Fibroblast of lung (primary cell): ENCODE measurements around the gene AQP9. TPM values are rescaled to one million over a fixed set of nuclear protein-coding genes. Genes with fewer than 3 reads are reported as not detected.
"Not testable (repeated sequence)": the region's sequence is repeated elsewhere in the genome, so short reads cannot be mapped to it uniquely, and the experiment has no call there.

Experiments
- DNase-seq, 2 donors: peaks; one replicate each; pipeline versions ENCODE4 v3.0.0 to v3.0.0-alpha.2; 2010; ENCODE audit warnings: low read depth in 2 of 2
- H2AFZ ChIP-seq: 2 replicates; pipeline ENCODE4 v1.5.1; 2012; ENCODE audit warnings: low read length, control low read depth, inconsistent platforms
- H3K27ac ChIP-seq: 2 replicates; pipeline ENCODE4 v1.5.1; 2011; ENCODE audit warnings: low read length, control low read depth; ENCODE audit not compliant: insufficient read depth
- H3K27me3 ChIP-seq: 2 replicates; pipeline ENCODE4 v1.5.1; 2011; ENCODE audit warnings: mild to moderate bottlenecking, low read length; ENCODE audit not compliant: control insufficient read depth, insufficient read depth
- H3K36me3 ChIP-seq: 2 replicates; pipeline ENCODE4 v1.5.1; 2011; ENCODE audit warnings: low read length; ENCODE audit not compliant: control insufficient read depth, insufficient read depth
- H3K4me1 ChIP-seq: 2 replicates; pipeline ENCODE4 v1.5.1; 2011; ENCODE audit warnings: low read length; ENCODE audit not compliant: control insufficient read depth, insufficient read depth; ENCODE audit errors: extremely low read depth
- H3K4me2 ChIP-seq: 2 replicates; pipeline ENCODE4 v1.5.1; 2011; ENCODE audit warnings: low read length, control low read depth; ENCODE audit not compliant: insufficient read depth; ENCODE audit errors: extremely low read depth
- H3K4me3 ChIP-seq, 4 experiments: fragments of 200-600 bp in 1 of 4; sonication (generic) in 1 of 4; replicated peaks in 1 of 4; 2 replicates each; pipeline ENCODE4 v1.5.1; 2011 to 2016; ENCODE audit warnings: low read length in 4 of 4, low read depth in 3 of 4, mild to moderate bottlenecking in 3 of 4, control low read depth in 2 of 4, inconsistent platforms in 1 of 4, mixed read lengths in 1 of 4; ENCODE audit not compliant: insufficient read depth in 1 of 4; ENCODE audit errors: control extremely low read depth in 1 of 4
- H3K79me2 ChIP-seq: 2 replicates; pipeline ENCODE4 v1.5.1; 2012; ENCODE audit warnings: mild to moderate bottlenecking, low read length, inconsistent platforms; ENCODE audit not compliant: control insufficient read depth, insufficient read depth
- H3K9ac ChIP-seq: 2 replicates; pipeline ENCODE4 v1.5.1; 2011; ENCODE audit warnings: mild to moderate bottlenecking, low read length, control low read depth; ENCODE audit not compliant: insufficient read depth
- H3K9me3 ChIP-seq: 2 replicates; pipeline ENCODE4 v1.5.1; 2012; ENCODE audit warnings: low read depth, low read length; ENCODE audit not compliant: control insufficient read depth, insufficient read depth
- H4K20me1 ChIP-seq: 2 replicates; pipeline ENCODE4 v1.5.1; 2011; ENCODE audit warnings: low read length; ENCODE audit not compliant: control insufficient read depth, insufficient read depth; ENCODE audit errors: extremely low read depth
- EZH2 ChIP-seq: IDR thresholded peaks from 2 replicates; pipeline ENCODE4 v1.5.1; 2012; ENCODE audit warnings: low read length, control low read depth, mild to moderate bottlenecking; ENCODE audit errors: missing control alignments
- polyA plus RNA-seq, 2 donors: library from polyadenylated mRNA; depleted of rRNA in 1 of 2; stranded (reverse) in 1 of 2; unstranded in 1 of 2; fragments of >200 nt; gene quantifications; 2 replicates each; pipeline ENCODE4 v1.2.1, GENCODE V29; 2011 to 2012; ENCODE audit warnings: missing spikeins in 1 of 2
- total RNA-seq: library from RNA; depleted of rRNA; stranded (reverse); fragments of >200 nt; gene quantifications from 2 replicates; pipeline ENCODE4 v1.2.1, GENCODE V29; 2014
- TF ChIP-seq, protein P1 (sequence below), 2 donors: IDR thresholded peaks in 1 of 2; conservative IDR thresholded peaks in 1 of 2; 1 replicate in 1 of 2; 2 replicates in 1 of 2; pipeline ENCODE4 v1.5.1; 2011 to 2012; ENCODE audit warnings: low read length in 2 of 2, control low read depth in 1 of 2, inconsistent platforms in 1 of 2, low read depth in 1 of 2, mild to moderate bottlenecking in 1 of 2

AQP9 gene
- total and polyA plus RNA-seq, 2 donors (not counting 1 experiment from before 2014, with no cell fraction given) = not detected

DNA sequence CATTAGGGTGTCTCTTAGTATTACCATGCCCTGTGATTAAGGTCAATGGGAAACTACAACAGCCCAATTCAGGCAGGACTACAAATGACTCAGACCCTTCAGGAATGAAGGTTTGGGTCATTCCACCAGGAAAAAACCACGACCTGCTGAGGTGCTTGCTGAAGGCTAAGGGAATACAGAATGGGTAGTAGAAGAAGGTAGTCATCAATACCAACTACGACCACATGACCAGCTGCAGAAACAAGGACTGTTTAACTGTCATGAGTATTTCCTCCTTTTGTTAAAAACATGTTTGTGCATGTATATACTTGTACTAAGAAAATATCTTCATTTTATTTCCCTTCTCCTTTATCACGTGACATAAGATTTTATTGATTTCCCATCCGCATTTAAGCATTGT is 71.8 kb downstream of the AQP9 start:
- H3K27me3 ChIP-seq, H3K9ac ChIP-seq, H3K79me2 ChIP-seq, H2AFZ ChIP-seq, H3K36me3 ChIP-seq, H4K20me1 ChIP-seq, H3K9me3 ChIP-seq, H3K27ac ChIP-seq, H3K4me3 ChIP-seq, H3K4me1 ChIP-seq, H3K4me2 ChIP-seq: not testable (repeated sequence)
- DNase-seq = peak in 1 of 2 donors; percentile 36

DNA sequence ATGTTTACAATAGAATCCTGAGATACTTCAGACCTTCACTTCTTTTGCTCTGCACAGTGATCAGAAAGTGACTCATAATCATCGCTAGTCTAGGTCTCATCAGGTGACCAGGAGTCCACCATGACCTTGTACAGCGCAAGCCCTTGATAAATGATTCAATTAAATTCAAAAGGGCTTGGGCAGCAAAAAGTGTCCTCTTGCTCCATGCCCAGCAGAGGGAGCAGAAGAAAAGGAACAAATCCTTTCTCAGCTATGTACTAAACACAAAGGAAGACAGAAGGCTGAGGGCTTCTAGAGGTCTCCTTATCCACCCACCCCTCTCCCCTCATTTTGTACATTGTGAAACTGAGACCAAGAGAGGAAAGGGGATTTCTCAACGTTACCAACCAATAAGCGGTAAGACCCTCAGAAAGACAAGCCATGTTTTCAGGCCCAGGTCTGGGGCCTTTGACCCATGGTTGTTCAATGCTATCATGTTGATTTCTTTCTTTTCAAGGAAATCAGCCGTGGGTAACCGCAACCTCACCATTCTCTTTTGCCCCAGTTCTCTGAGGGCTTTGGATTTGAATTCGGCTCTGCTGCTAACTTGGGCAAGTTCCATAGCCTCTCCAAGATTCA is 74.8 kb downstream of the AQP9 start:
- H3K36me3 ChIP-seq = no peaks in the 10 kb centered on the region
- H2AFZ ChIP-seq = no peak overlapping the region
- H3K79me2 ChIP-seq = no peaks in the 10 kb centered on the region
- no peak overlapping the region for H3K9ac ChIP-seq
- H3K9me3 ChIP-seq = no peaks in the 10 kb centered on the region
- no peak for TF ChIP-seq EZH2
- TF ChIP-seq, protein P1, sequence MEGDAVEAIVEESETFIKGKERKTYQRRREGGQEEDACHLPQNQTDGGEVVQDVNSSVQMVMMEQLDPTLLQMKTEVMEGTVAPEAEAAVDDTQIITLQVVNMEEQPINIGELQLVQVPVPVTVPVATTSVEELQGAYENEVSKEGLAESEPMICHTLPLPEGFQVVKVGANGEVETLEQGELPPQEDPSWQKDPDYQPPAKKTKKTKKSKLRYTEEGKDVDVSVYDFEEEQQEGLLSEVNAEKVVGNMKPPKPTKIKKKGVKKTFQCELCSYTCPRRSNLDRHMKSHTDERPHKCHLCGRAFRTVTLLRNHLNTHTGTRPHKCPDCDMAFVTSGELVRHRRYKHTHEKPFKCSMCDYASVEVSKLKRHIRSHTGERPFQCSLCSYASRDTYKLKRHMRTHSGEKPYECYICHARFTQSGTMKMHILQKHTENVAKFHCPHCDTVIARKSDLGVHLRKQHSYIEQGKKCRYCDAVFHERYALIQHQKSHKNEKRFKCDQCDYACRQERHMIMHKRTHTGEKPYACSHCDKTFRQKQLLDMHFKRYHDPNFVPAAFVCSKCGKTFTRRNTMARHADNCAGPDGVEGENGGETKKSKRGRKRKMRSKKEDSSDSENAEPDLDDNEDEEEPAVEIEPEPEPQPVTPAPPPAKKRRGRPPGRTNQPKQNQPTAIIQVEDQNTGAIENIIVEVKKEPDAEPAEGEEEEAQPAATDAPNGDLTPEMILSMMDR (conservative IDR thresholded peaks at IDR 0.05 in 1 of 2, IDR thresholded peaks at IDR 0.05 in 1 of 2; ENCODE audit: low read depth in 1 of 2, low read length in 2 of 2) = peak; percentile 64 to 68
- no peaks in the 10 kb centered on the region for H4K20me1 ChIP-seq
- no peaks in the 10 kb centered on the region for H3K27me3 ChIP-seq
- peak; percentile 47 to 58 for DNase-seq
- no peak overlapping the region for H3K4me3 ChIP-seq
- peaks cover 7% of the 10 kb centered on the region for H3K4me1 ChIP-seq
- no peak overlapping the region for H3K27ac ChIP-seq
- no peak overlapping the region for H3K4me2 ChIP-seq

GRCh38 chr15:58213587-58214338 is 75.6 kb downstream of the AQP9 start:
- Histone ChIP-seq H3K27me3 (no peaks in the 10 kb centered on the region), H3K9ac (no peak overlapping the region), H3K27ac (no peak overlapping the region), H3K36me3 (no peaks in the 10 kb centered on the region), H3K9me3 (no peaks in the 10 kb centered on the region), H3K4me1 (peaks cover 5% of the 10 kb centered on the region), H4K20me1 (no peaks in the 10 kb centered on the region), H2AFZ (no peak overlapping the region), H3K4me3 (no peak overlapping the region), H3K4me2 (no peak overlapping the region), H3K79me2 (no peaks in the 10 kb centered on the region)
- DNase-seq = peak in 1 of 2 donors; percentile 88
- TF ChIP-seq EZH2 = no peak
- TF ChIP-seq, protein P1 (conservative IDR thresholded peaks at IDR 0.05 in 1 of 2, IDR thresholded peaks at IDR 0.05 in 1 of 2; ENCODE audit: low read depth in 1 of 2, low read length in 2 of 2) = no peak
